ENCODE data around the gene ZNF564. TPM values are rescaled to one million over a fixed set of nuclear protein-coding genes. Genes with fewer than 3 reads are reported as not detected.
"Not testable (repeated sequence)": the region's sequence is repeated elsewhere in the genome, so short reads cannot be mapped to it uniquely, and the experiment has no call there.

Gene ZNF564
- total RNA-seq, 1 experiment from 2014 or later, result 2.5 TPM

DNA sequence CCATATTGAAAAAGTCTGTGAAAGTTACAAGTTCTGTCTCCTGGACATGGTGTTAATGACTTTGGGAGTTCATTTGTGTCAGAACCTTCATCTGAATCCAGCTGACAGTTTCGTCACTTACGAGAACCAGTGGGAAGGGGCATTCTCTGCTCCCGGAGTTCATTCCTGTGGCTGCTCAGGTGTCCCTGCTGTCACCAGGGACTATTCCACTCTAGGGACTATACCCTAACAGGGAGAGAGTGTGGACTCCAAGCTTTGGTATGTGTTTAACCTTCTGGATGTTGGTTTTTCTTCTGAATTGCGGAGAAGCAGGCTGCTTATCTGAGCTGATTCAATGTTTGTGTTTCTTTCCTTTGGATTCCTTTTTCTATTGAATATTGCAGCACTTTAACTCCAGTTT lies 54.2 kb downstream of the ZNF564 start:
- DNase-seq (ENCODE audit: low read depth), result no peak

DNA sequence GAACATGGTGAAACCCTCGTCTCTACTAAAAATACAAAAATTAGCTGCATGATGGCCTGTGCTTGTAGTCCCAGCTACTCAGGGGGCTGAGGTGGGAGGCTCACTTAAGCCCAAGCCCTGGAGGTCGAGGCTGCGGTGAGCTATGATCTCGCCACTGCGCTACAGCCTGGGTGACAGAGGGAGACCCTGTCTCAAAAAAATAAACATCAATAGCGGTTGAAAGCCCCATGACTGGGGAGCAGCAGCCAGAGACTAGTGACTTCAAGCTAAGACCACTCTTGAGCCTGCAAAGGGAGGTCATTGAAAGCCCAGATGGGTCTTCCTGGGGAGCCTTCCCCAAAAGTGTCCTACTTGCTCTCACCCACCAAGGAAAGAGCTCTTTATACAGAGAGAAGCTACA lies 54.8 kb downstream of the ZNF564 start:
- no peak for DNase-seq (ENCODE audit: low read depth)

DNA sequence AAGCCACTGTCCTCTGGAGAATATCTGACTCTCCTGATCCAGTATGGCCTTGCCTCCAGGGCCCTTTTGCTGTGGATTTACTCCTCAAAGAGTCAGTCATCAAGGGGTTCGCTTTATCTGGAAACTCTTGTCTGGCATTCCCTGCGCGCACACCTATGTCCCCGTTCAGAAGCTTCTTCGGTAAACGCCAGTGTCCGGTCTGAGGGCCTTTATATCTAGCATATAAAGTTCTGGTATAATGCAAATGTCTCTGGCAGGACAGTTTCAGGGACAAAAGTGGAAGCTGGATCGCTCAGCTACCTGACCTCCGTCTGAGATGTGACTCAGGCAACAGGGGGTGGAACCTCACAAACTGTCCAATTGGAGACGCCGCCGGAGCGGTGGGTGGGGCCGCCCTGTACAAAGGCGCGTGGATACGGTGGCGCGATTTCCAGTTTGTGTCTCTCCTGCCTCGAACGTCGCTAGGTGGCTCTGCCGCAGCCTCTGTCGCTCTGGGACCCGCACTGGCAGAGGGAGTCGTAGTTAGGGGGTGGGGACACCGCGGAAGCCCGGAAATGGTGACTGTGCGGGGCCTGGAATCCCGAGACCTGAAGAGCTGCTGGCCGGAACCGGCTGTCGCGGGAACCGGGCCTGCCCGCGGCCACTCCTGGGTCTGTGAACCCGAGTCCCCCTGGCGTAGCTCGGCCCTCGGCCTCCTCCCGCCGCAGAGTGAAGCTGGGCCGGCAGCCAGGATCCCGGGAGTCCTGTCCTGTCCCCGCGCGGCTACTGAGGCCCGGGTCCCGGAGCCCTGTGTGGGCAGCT lies 56.1 kb downstream of the ZNF564 start:
- DNase-seq (ENCODE audit: low read depth), result peak; percentile 93

DNA sequence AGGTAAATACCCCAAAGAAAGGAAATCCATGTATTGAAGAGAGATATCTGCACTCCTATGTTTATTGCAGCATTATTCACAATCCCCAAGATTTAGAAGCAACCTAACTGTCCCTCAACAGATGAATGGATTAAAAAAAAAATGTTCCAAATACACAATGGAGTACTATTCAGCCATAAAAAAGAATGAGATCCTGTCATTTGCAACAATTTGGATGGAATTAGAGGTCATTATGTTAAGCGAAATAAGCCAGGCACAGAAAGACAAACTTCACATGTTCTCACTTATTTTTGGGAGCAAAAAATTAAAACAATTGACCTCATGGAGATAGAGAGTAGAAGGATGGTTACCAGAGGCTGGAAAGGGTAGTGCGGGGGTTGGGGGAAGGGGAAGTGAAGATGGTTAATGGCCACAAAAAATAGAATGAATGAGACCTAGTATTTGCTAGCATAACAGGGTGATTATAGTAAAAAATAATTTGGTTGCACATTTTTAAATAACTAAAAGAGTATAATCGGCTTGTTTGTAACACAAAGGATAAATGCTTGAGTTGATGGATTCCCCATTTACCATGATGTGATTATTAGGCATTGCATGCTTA lies 56.9 kb downstream of the ZNF564 start:
- DNase-seq (ENCODE audit: low read depth), result no peak

DNA sequence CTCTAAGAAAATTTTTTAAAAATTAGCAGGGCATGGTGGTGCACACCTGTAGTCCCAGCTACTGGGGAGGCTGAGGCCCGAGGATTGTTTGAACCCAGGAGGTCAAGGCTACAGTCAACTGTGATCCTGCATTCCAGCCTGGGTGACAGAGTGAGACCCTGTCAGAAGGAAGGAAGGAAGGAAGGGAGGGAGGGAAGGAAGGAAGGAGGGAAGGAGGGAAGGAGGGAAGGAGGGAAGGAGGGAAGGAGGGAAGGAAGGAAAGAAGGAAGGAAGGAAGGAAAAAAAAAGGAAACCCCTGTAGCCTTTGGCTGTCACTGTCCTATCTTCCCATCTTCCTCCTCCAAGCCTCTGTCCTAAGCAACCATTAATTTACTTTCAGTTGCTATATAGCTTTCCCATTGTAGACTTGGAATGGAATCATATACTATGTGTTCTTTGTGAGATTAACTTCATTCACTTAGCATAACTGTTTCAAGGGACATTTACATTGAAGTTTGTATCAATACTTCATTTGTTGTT lies 65.0 kb downstream of the ZNF564 start:
- DNase-seq (ENCODE audit: low read depth), result not testable (repeated sequence)

DNA sequence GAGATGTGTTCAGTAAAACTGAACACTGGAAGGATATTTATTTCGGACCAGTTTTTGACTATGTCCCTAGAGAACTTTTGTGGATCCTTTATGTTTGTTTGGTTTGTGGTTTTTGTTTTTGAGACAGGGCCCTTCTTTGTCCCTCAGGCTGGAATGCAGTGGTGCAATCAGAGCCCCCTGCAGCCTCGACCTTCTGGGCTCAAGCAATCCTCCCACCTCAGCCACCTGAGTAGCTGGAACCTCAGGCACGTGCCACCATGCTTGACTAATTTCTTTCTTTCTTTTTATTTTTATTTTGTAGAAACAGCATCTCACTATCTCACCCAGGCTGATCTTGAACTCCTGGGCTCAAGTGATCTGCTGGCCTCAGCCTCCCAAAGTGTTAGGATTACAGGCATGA lies 65.7 kb downstream of the ZNF564 start:
- DNase-seq (ENCODE audit: low read depth), result no peak

DNA sequence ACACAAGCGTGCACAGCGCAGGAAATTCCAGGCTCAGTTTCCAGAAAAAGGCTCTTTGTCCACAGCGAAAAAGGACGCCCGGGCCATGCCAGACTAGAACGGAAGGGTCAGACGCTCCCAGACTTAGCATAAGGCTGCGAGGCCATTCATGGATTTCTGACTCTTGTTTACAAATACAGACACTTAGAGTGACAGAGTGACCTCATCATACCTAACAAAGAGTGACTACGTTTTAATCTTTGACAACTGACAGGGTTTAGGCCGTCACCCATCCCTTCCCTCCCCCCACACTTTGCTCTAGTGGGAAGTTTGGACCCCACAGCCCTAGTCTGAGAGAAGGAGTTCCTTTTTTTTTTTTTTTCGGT lies 66.2 kb downstream of the ZNF564 start:
- DNase-seq (ENCODE audit: low read depth), result no peak

DNA sequence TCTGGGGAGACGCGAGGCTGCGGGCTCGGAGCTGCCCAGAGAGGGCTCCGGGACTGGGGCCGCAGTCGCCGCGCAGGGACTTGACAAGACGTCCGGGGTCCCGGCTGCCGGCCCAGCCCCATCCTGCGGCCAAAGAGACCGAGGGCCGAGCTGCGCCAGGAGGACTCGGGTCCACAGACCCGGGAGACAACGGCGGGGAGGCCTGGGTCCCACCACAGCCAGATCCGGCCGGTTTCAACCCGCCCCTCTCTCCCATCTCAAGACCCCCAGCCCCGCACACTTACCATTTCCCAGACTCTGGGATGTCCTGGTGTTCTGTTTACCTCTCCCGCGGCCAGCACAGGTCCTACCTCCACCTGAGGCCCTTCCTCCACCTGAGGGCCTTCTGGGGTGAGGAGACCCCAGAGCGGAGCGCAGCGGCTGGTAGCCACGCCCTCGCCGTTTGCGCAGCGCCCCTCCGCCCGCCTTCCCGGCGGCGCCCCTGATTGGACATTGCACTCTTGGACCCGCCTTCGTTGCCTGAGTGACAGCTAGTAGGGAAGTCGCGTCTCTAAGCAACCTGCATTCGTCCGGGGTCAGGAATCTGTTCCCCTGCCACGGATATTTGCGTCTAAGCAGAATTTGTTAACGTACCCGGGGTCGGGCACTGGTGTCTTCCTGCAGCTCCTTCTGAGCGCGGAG lies 66.8 kb downstream of the ZNF564 start, which contains the start of gene ZNF709:
Gene ZNF709 (minus strand): TSS at position 446 of the 681 bp plus-strand sequence. CDS start 159 bp downstream, at position 287.
- peak; percentile 83 for DNase-seq (ENCODE audit: low read depth)

DNA sequence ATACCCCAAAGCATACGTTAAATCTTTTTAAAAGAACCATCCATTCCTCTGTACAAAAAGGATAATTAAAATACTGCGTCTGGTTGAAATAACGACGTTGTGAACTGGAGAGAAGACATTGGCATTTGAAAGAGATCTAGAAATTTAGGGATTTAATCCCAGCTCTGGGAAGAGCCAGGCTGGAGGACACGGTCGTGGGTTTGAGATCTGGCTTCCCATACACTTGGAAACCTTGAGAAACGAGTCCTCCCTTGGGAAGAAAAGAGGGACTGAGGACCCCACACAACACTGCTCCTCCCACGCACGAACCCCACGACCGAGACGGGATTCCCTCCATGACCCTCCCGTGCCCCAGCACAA lies 67.3 kb downstream of the ZNF564 start:
- no peak for DNase-seq (ENCODE audit: low read depth)

DNA sequence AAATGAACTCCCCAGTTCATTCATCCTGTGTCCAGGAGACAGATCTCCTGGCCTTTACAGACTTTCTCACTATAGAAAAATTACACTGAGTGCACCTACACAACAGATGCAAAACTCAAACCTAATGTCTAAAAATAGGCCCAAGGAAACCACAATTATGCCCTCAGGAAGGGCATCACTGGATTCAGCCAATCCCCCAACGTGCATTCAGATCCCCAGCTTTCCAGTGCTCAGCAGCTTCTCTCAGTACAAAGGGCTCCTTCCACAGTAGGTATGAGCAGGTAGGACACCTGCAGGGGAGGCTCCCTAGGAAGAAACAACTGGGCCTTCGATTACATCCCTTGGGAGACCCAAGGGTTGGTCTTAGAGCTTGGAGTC lies 68.8 kb downstream of the ZNF564 start:
- DNase-seq (ENCODE audit: low read depth), result no peak

DNA sequence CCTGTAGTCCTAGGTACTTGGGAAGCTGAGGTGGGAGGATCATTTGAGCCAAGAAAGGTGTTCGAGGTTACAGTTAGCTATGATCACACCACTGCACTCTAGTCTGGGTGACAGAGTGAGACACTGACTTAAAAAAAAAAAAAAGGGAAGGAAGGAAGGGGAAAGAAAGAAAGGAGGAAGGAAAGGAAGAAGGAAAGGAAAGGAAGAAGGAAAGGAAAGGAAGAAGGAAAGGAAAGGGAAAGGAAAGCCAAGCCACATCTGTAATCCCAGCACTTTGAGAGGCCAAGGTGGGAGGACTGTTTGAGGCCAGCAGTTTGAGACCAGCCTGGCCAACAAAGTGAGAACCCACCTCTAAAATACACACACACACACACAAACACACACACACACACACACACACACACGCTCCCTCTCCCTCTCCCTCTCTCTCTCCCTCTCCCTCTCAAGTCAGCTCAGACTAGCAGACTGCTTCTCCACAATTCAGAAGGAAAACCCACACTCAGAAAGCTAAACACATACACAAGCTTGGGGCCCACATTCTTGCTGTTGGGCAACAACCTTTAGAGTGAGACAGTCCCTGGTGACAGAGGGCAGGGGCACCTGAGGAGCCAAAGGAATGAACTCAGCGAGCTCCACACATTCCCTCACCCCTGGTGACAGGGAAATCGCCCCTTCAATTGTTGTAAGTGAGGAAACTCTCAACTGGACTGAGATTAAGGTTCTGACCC lies 69.3 kb downstream of the ZNF564 start:
- DNase-seq (ENCODE audit: low read depth), result no peak

DNA sequence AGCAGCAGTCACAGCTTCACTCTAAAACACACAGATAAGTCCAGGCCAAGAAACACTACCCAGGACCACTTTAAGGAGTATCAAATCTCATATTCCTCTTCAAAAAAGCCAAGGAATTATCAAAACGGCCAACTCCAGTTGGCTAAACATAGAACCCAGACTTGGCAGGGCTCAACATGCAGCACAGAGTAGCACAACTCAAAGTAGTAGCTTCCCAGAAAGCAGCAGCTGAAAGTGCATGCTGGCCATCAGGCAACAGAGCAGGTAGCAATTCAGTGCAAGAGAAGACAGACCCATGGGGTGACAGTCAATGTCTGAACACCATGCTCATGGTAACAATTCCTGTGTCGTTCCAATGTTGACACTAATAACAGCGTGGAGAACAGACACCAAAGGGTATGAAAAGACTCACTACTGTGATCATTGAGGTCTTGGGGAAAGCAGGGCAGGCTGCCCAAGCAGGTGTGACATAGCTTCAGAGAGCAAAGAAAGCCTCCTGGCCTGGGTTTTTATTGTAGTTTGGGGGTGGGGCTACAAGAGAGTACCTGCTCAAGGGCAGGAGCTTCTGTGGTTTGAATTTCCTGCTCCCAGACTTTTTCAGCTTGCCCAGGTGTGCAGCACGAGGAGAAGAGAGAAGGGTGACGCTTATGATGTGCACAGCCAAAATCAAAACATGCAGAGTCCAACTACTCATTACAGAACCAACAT lies 72.9 kb downstream of the ZNF564 start:
- DNase-seq (ENCODE audit: low read depth), result no peak

Other genes starting within 250 kb of the ZNF564 start
- gene ZNF563, start 217.8 kb downstream of the ZNF564 start, total RNA-seq (2014; rRNA removed; shearing (Covaris generic)), result 3.0 and 6.5 TPM in 2 replicates
- 1.6 and 2.1 TPM in 2 replicates for gene ZNF442, start 185.8 kb downstream of the ZNF564 start, total RNA-seq (2014; rRNA removed; shearing (Covaris generic))
- 3.9 and 4.8 TPM in 2 replicates for gene ZNF799, start 150.2 kb downstream of the ZNF564 start, total RNA-seq (2014; rRNA removed; shearing (Covaris generic))
- gene ZNF443, start 110.5 kb downstream of the ZNF564 start, total RNA-seq (2014; rRNA removed; shearing (Covaris generic)), result 4.8 and 5.8 TPM in 2 replicates
- 3.0 and 3.5 TPM in 2 replicates for gene ZNF709, start 66.7 kb downstream of the ZNF564 start, total RNA-seq (2014; rRNA removed; shearing (Covaris generic))
- gene ZNF490, start 59.3 kb upstream of the ZNF564 start, total RNA-seq (2014; rRNA removed; shearing (Covaris generic)), result 4.7 and 4.9 TPM in 2 replicates
- gene ZNF791, start 59.4 kb upstream of the ZNF564 start, total RNA-seq (2014; rRNA removed; shearing (Covaris generic)), result 9.6 and 10.8 TPM in 2 replicates
- 22.6 and 25.2 TPM in 2 replicates for gene MAN2B1, start 115.3 kb upstream of the ZNF564 start, total RNA-seq (2014; rRNA removed; shearing (Covaris generic))
- gene WDR83, start 115.3 kb upstream of the ZNF564 start, total RNA-seq (2014; rRNA removed; shearing (Covaris generic)), result 10.2 and 14.6 TPM in 2 replicates
- gene DHPS, start 130.4 kb upstream of the ZNF564 start, total RNA-seq (2014; rRNA removed; shearing (Covaris generic)), result 95.2 and 109 TPM in 2 replicates
- not detected in 2 replicates for gene GNG14, start 136.5 kb upstream of the ZNF564 start, total RNA-seq (2014; rRNA removed; shearing (Covaris generic))
- 21.6 and 24.4 TPM in 2 replicates for gene FBXW9, start 145.1 kb upstream of the ZNF564 start, total RNA-seq (2014; rRNA removed; shearing (Covaris generic))
- gene TNPO2, start 172.4 kb upstream of the ZNF564 start, total RNA-seq (2014; rRNA removed; shearing (Covaris generic)), result 28.2 and 29.9 TPM in 2 replicates
- 276 and 304 TPM in 2 replicates for gene TRIR, start 183.2 kb upstream of the ZNF564 start, total RNA-seq (2014; rRNA removed; shearing (Covaris generic))
- 115 and 127 TPM in 2 replicates for gene GET3, start 186.0 kb upstream of the ZNF564 start, total RNA-seq (2014; rRNA removed; shearing (Covaris generic))
- 0.10 TPM in 1 of 2 replicates, not detected in the other for gene BEST2, start 200.3 kb upstream of the ZNF564 start, total RNA-seq (2014; rRNA removed; shearing (Covaris generic))
- 4.0 and 9.0 TPM in 2 replicates for gene HOOK2, start 224.1 kb upstream of the ZNF564 start, total RNA-seq (2014; rRNA removed; shearing (Covaris generic))
- gene JUNB, start 240.0 kb upstream of the ZNF564 start, total RNA-seq (2014; rRNA removed; shearing (Covaris generic)), result 44.1 and 61.9 TPM in 2 replicates

Measured in RPMI7951 (cell line).